Mesenchymal stem cell (in vitro differentiated cells and primary cell): ENCODE measurements around the gene ARID4B.

ENCODE experiments used
- DNase-seq: peaks from one replicate; pipeline ENCODE4 v3.0.0-alpha.2; 2013
- H2AFZ ChIP-seq: one replicate; pipeline ENCODE4 v1.6.1; 2013; ENCODE audit warnings: low read depth, mild to moderate bottlenecking, control low read depth, inconsistent platforms, low read length, moderate library complexity
- H2AK5ac ChIP-seq: 2 replicates; pipeline ENCODE4 v1.6.1; 2013; ENCODE audit warnings: low read length, moderate library complexity, mild to moderate bottlenecking, inconsistent platforms; ENCODE audit not compliant: severe bottlenecking
- H2BK120ac ChIP-seq: one replicate; pipeline ENCODE4 v1.6.1; 2013; ENCODE audit warnings: low read depth, mild to moderate bottlenecking, inconsistent platforms, low read length, moderate library complexity
- H2BK12ac ChIP-seq, 2 experiments: one replicate each; pipeline ENCODE4 v1.6.1; 2013; ENCODE audit warnings: inconsistent platforms in 2 of 2, low read length in 2 of 2, mild to moderate bottlenecking in 2 of 2, moderate library complexity in 2 of 2, control low read depth in 1 of 2
- H2BK15ac ChIP-seq: one replicate; pipeline ENCODE4 v1.6.1; 2013; ENCODE audit warnings: mild to moderate bottlenecking, low read depth, inconsistent platforms; ENCODE audit not compliant: poor library complexity, severe bottlenecking
- H2BK5ac ChIP-seq: 2 replicates; pipeline ENCODE4 v1.6.1; 2013; ENCODE audit warnings: low read depth, mild to moderate bottlenecking, low read length, control low read depth, inconsistent platforms; ENCODE audit not compliant: poor library complexity, severe bottlenecking
- H3K14ac ChIP-seq, 2 experiments: one replicate each; pipeline ENCODE4 v1.6.1; 2013; ENCODE audit warnings: inconsistent platforms in 2 of 2, low read length in 2 of 2, control low read depth in 1 of 2, mild to moderate bottlenecking in 1 of 2, moderate library complexity in 1 of 2
- H3K18ac ChIP-seq, 2 experiments: one replicate each; pipeline ENCODE4 v1.6.1; 2013; ENCODE audit warnings: inconsistent platforms in 2 of 2, low read length in 2 of 2, control low read depth in 1 of 2, low read depth in 1 of 2, mild to moderate bottlenecking in 1 of 2
- H3K23ac ChIP-seq, 2 experiments: one replicate each; pipeline ENCODE4 v1.6.1; 2013; ENCODE audit warnings: inconsistent platforms in 2 of 2, low read length in 2 of 2, mild to moderate bottlenecking in 2 of 2, moderate library complexity in 2 of 2, control low read depth in 1 of 2
- H3K27ac ChIP-seq: 2 replicates; pipeline ENCODE4 v1.5.1; 2013; ENCODE audit warnings: mild to moderate bottlenecking, moderate library complexity, low read length, control low read depth, inconsistent platforms; ENCODE audit not compliant: poor library complexity, severe bottlenecking
- H3K27me3 ChIP-seq, 2 experiments: 2 replicates each; pipeline versions ENCODE4 v1.6.1 to v1.7.0; 2013; ENCODE audit warnings: low read length in 2 of 2, mild to moderate bottlenecking in 2 of 2, moderate library complexity in 2 of 2, control low read depth in 1 of 2, inconsistent platforms in 1 of 2; ENCODE audit not compliant: control insufficient read depth in 1 of 2, insufficient read depth in 1 of 2
- H3K36me3 ChIP-seq, 2 experiments: 2 replicates each; pipeline versions ENCODE4 v1.6.1 to v1.7.0; 2013; ENCODE audit warnings: low read length in 2 of 2, control low read depth in 1 of 2, inconsistent platforms in 1 of 2, low read depth in 1 of 2, mild to moderate bottlenecking in 1 of 2; ENCODE audit not compliant: insufficient read depth in 2 of 2, control insufficient read depth in 1 of 2
- H3K4ac ChIP-seq, 2 experiments: one replicate each; pipeline ENCODE4 v1.6.1; 2013; ENCODE audit warnings: inconsistent platforms in 2 of 2, low read length in 2 of 2, mild to moderate bottlenecking in 2 of 2, moderate library complexity in 2 of 2, control low read depth in 1 of 2, low read depth in 1 of 2
- H3K4me1 ChIP-seq: 2 replicates; pipeline ENCODE4 v1.6.1; 2013; ENCODE audit warnings: low read depth, low read length, control low read depth; ENCODE audit not compliant: control insufficient read depth, insufficient read depth
- H3K4me2 ChIP-seq: 2 replicates; pipeline ENCODE4 v1.6.1; 2013; ENCODE audit warnings: low read length, mild to moderate bottlenecking, inconsistent platforms; ENCODE audit not compliant: poor library complexity, severe bottlenecking
- H3K4me3 ChIP-seq, 2 experiments: 2 replicates each; pipeline versions ENCODE4 v1.5.1 to v1.7.0; 2013; ENCODE audit warnings: low read length in 2 of 2, mild to moderate bottlenecking in 2 of 2, control low read depth in 1 of 2, low read depth in 1 of 2; ENCODE audit not compliant: insufficient read depth in 1 of 2
- H3K79me1 ChIP-seq: replicated peaks from 2 replicates; pipeline ENCODE4 v1.6.1; 2013; ENCODE audit warnings: mild to moderate bottlenecking, control low read depth, low read length, inconsistent platforms; ENCODE audit not compliant: poor library complexity, severe bottlenecking
- H3K9ac ChIP-seq: 2 replicates; pipeline ENCODE4 v1.7.0; 2013; ENCODE audit warnings: mild to moderate bottlenecking, low read length, moderate library complexity
- H3K9me3 ChIP-seq: 2 replicates; pipeline ENCODE4 v1.7.0; 2013; ENCODE audit warnings: mild to moderate bottlenecking, low read length; ENCODE audit not compliant: control insufficient read depth
- H4K8ac ChIP-seq: one replicate; pipeline ENCODE4 v1.6.1; 2013; ENCODE audit warnings: inconsistent platforms, mild to moderate bottlenecking, low read length, moderate library complexity
- H4K91ac ChIP-seq: one replicate; pipeline ENCODE4 v1.6.1; 2013; ENCODE audit warnings: mild to moderate bottlenecking, low read length, inconsistent platforms
- WGBS: methylation state at CpG from one replicate; pipeline ENCODE4 v1.1.7; 2013; ENCODE audit warnings: mixed read lengths; 5-methylcytosine and 5-hydroxymethylcytosine counted together

Gene ARID4B

DNA sequence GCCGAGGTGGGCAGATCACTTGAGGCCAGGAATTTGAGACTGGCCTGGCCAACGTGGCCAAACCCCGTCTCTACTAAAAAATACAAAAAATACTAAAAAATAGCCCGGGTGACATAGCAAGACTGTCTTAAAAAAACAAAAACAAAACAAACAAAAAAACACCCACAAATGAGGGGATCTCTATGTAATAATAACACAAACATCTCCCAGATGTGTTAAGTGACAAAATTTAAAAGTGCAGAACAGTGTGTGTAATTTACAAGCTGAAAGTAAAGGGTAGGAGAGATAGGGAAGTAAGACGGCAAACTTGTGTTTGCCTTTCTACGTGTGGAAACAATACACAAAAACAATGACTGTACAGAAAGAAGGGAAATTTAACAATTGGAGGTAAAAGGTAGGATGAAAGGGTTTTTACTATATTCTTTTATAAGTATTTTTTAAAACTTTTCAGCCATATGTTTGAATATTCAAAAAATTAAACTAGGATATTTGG, 36.3 kb downstream of the ARID4B start:
- H3K4me2 ChIP-seq: no peak overlapping the region
- H3K23ac ChIP-seq: no peak overlapping the region
- no peak overlapping the region for H3K4ac ChIP-seq
- H3K27me3 ChIP-seq: no peaks in the 10 kb centered on the region
- no peak overlapping the region for H2BK5ac ChIP-seq
- no peak overlapping the region for H4K8ac ChIP-seq
- H2BK120ac ChIP-seq: no peak overlapping the region
- no peak overlapping the region for H2AK5ac ChIP-seq
- peak overlapping the region; percentile 45 for H3K9ac ChIP-seq
- no peak overlapping the region for H2BK12ac ChIP-seq
- H3K4me3 ChIP-seq: no peak overlapping the region
- H3K14ac ChIP-seq: no peak overlapping the region
- H2AFZ ChIP-seq: no peak overlapping the region
- no peaks in the 10 kb centered on the region for H3K79me1 ChIP-seq
- no peaks in the 10 kb centered on the region for H3K36me3 ChIP-seq
- DNase-seq: no peak
- no peaks in the 10 kb centered on the region for H3K9me3 ChIP-seq
- no peak overlapping the region for H3K27ac ChIP-seq
- 93% methylated on average over 3 of the region's 6 CpGs for WGBS
- H3K18ac ChIP-seq: no peak overlapping the region
- peaks cover 8% of the 10 kb centered on the region for H3K4me1 ChIP-seq
- no peak overlapping the region for H4K91ac ChIP-seq
- no peak overlapping the region for H2BK15ac ChIP-seq

- Histone ChIP-seq H2AFZ (no peak overlapping the region), H3K14ac (no peak overlapping the region), H2AK5ac (no peak overlapping the region), H3K4me2 (no peak overlapping the region), H4K91ac (no peak overlapping the region), H3K27me3 (no peaks in the 10 kb centered on the region), H2BK15ac (no peak overlapping the region), H3K23ac (no peak overlapping the region), H3K9me3 (no peaks in the 10 kb centered on the region), H4K8ac (no peak overlapping the region), H3K4me3 (no peak overlapping the region), H2BK12ac (no peak overlapping the region), H3K27ac (no peak overlapping the region), H3K9ac (no peak overlapping the region), H3K18ac (no peak overlapping the region), H3K4ac (no peak overlapping the region), H2BK5ac (no peak overlapping the region), H2BK120ac (no peak overlapping the region), H3K4me1 (peaks cover 7% of the 10 kb centered on the region), H3K36me3 (no peaks in the 10 kb centered on the region), H3K79me1 (no peaks in the 10 kb centered on the region)
- 94% methylated on average over 7 of the region's 12 CpGs for WGBS
- DNase-seq: no peak
These were observed 37.1 kb downstream of the ARID4B start for GRCh38 chr1:235290740-235291502.

DNA sequence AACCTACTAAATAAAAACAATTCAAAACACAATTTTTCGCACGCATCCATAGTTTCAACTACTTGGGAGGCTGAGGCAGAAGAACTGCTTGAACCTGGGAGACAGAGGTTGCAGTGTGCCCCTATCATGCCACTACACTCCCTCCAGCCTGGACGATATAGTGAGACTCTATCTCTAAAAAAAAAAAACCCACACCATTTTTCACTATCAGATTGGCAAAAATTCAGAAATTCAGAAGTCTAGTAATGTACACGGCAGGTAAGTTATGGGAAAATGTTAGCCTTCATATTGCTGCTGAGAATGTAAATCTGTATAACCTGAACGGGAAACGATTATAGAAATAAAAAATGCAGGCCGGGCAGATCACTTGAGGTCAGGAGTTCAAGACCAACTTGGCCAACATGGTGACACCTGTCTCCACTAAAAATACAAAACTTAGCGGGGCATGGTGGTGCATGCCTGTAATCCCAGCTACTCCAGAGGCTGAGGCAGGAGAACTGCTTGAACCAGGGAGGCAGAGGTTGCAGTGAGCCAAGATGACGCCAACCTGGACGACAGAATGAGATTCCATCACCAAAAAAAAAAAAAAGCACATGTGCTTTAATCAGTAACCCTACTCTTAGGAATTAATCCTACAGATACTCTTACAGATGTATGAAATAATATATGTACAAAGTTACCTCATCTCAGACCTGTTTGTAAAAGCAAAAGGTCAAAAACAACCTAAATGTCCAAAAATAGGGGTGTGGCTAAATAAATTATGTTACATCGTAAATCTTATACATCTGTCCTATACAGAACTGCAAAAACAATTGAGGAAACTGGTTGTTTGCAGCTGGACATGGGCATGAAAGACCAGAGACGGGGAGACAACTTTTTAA, 37.9 kb downstream of the ARID4B start:
- no peak overlapping the region for H2AFZ ChIP-seq
- H3K79me1 ChIP-seq: no peaks in the 10 kb centered on the region
- H3K9ac ChIP-seq: no peak overlapping the region
- no peak overlapping the region for H2AK5ac ChIP-seq
- no peak overlapping the region for H3K27ac ChIP-seq
- no peaks in the 10 kb centered on the region for H3K9me3 ChIP-seq
- H3K4me3 ChIP-seq: no peak overlapping the region
- H2BK12ac ChIP-seq: no peak overlapping the region
- H2BK15ac ChIP-seq: no peak overlapping the region
- no peak for DNase-seq
- H3K27me3 ChIP-seq: no peaks in the 10 kb centered on the region
- WGBS: 98% methylated on average over 7 of the region's 12 CpGs
- no peak overlapping the region for H3K4ac ChIP-seq
- no peak overlapping the region for H3K23ac ChIP-seq
- H3K18ac ChIP-seq: no peak overlapping the region
- H4K8ac ChIP-seq: no peak overlapping the region
- H3K36me3 ChIP-seq: no peaks in the 10 kb centered on the region
- H3K4me2 ChIP-seq: no peak overlapping the region
- H3K4me1 ChIP-seq: peaks cover 5% of the 10 kb centered on the region
- no peak overlapping the region for H3K14ac ChIP-seq
- H4K91ac ChIP-seq: no peak overlapping the region
- H2BK5ac ChIP-seq: no peak overlapping the region
- no peak overlapping the region for H2BK120ac ChIP-seq

DNA sequence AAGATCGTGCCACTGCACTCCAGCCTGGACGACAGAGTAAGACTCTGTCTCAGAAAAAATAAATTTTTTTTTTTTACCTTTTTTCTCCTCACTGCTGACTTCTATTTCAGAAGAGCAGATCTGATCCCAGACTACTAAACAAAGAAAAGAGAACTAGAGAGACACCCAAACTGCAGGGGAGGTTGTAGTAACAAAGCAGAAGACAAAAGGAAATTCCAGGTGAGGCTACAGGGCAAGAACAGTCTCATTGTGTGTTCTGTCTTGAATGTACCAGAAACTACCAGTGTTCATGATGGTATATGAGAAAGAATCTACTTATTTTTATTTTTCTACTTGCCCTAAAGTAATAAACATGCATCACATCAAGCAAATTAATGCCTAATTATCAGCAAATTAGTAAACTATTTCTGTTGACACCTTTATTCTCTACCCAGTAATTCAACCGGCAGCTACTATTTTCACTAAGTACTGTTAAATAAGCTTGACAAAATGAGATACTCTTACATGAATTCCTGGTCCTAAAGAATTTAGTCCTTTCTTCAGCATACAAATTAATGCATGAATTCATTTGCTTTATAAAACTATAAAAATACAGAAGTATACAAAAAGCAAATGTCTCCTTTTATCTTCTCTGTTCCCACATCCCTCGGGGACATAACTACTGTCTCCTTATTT, 40.6 kb downstream of the ARID4B start:
- Histone ChIP-seq H2AFZ (no peak overlapping the region), H2AK5ac (no peak overlapping the region), H3K4me2 (no peak overlapping the region), H3K4ac (no peak overlapping the region), H3K4me1 (peaks cover 4% of the 10 kb centered on the region), H3K9ac (no peak overlapping the region), H3K27me3 (no peaks in the 10 kb centered on the region), H3K23ac (no peak overlapping the region), H3K27ac (no peak overlapping the region), H2BK5ac (no peak overlapping the region), H4K91ac (no peak overlapping the region), H3K14ac (no peak overlapping the region), H3K9me3 (no peaks in the 10 kb centered on the region), H2BK120ac (no peak overlapping the region), H3K79me1 (no peaks in the 10 kb centered on the region), H2BK15ac (no peak overlapping the region), H3K4me3 (no peak overlapping the region), H4K8ac (no peak overlapping the region), H2BK12ac (no peak overlapping the region), H3K18ac (no peak overlapping the region), H3K36me3 (no peaks in the 10 kb centered on the region)
- no peak for DNase-seq
- 92% methylated on average over 2 of the region's 4 CpGs for WGBS
